ENCODE results near the gene MB. TPM values are rescaled to one million over a fixed set of nuclear protein-coding genes. Genes with fewer than 3 reads are reported as not detected.

Gene MB
- total RNA-seq, 1 donor from 2014 or later: 7.7 TPM

DNA sequence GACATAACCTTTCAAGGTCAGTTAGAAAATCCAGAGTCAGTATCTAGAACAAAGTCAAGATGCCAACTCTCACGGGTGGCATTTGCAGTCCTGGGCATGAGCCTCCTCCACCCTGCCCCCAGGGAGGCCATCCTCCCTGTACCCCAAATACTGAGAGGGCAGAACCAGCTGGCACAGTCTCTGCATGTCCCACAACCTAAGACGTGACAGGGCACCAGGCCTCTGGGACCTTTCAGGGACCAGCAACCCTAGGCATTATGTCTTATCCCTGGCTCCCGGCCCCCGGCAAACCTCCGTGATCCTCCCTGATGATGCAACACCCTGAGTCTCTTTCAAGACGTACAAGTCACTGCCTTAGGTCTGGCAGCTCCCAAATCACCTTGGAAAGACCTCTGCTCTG, 2.0 kb downstream of the MB start:
- peak; percentile 17 for ATAC-seq

GRCh38 chr22:35614404-35614803, 2.7 kb downstream of the MB start:
- ATAC-seq: no peak

DNA sequence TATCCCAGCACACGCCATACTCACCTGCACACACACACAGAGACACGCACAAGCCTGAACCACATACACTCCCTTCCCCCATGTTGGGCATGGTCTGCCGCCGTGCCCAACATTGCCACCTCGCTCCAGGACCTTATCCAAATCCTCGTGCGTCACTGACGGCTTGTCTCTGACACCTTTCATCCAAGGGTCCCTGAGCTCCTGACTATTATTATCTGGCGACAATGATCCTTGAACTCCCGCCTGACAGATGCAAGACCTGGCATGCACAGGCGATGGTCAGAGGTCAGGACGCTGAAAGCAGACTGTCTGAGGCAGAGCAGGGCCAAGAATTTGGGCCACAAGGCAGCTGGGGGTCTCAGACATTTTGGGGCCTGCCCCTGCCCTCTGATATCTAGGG, 4.2 kb downstream of the MB start:
- ATAC-seq: no peak

GRCh38 chr22:35611891-35612576, 5.1 kb downstream of the MB start:
- ATAC-seq: no peak

DNA sequence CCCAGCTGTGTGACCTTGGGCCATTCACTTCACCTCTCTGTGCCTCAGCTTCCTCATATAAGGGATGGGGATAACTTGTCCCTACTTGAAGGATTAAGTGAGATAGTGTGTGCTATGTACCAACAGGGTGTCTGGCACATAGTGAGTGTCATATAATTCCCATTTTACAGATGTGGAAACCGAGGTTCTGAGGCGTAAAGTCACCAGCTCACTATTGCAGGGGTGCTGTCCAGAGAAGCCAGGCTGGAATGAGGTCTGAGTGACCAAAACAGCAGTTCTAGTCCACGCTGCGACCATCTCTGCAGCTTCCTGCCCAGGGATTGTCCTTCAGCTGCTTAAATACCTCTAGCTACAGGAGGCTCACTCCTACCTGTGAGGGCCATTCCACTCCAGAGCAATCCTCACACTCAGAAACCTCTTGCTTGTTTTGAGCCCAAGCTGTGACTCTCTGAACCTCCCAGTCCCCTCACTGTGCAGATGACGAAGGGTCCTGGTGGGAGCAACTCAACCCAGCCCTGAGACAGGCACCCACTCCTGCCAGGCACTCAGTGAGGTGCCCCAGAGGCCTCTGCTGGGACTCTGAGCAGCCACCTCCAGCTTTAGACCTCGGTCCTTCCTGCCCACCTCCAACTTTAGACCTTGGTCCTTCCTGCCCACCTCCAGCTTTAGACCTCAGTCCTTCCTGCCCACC, 5.8 kb downstream of the MB start:
- ATAC-seq: no peak

DNA sequence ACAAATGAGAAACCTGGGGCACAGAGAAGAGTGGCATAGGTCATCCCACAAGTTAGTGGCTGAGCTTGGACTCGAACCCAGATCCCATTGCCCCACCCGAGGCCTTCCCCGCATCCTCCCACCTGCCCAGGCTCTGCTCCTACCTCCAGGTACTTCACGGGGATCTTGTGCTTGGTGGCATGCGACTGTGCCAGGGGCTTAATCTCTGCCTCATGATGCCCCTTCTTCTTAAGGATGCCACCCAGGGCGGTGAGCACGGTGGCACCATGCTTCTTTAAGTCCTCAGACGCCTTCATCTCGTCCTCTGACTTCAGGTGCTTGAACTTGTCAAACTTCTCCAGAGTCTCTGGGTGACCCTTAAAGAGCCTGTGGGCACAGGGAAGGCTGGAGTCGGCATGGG, 6.4 kb downstream of the MB start:
- no peak for ATAC-seq

DNA sequence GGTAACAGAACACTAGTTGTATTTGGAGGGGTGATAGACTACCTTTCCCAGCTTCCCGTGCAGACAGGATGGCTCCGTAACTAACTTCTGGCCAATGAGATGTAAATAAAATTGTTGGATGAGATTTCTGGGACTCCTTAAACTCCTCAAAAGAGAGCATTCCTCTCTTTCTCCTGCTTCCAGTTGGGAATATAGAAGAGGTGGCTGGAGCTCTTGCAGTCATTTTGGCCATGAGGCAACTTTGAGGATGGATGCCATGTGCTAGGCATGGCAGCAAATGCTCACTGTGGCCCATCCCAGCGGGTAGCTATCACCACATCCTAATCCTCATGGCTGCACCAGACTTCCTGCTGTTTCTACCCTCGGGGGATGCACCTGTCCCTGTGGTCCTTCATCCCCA, 7.4 kb downstream of the MB start:
- no peak for ATAC-seq

GRCh38 chr22:35609261-35609660, 7.9 kb downstream of the MB start:
- ATAC-seq: no peak

- ATAC-seq: no peak
Measured at GRCh38 chr22:35608088-35608487, 9.0 kb downstream of the MB start.

GRCh38 chr22:35606916-35607315, 10.2 kb downstream of the MB start:
- ATAC-seq: no peak

DNA sequence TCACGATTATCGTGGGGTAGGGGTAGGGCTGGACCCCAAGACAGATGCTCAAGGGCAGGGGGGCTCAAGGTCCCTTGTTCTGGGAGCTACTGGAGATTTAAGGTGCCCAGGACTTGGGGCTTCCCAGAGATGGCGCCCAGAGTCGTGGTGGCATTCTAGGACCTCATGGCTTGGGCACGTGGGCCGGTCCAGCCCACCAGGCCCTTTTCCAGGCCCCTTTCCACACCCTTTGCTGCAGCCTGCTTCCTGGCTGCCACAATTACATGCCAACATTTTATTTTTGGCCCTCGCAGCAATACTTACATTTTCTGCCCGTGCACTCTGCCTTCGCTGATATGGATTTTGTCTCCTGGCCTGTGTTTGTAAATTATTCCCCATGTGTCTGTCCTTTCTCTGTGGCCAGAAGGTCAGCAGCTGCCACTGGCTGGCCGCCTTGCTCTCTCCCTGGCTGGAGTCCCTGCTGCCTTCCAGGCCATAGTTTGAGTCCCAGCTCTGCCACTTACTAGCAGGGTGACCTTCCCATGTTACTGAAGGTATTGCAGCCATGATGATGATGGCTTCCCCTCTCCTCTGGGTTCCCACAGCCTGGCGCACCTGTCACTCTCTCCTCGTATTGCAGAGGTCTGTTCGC, 11.2 kb downstream of the MB start:
- ATAC-seq: no peak

DNA sequence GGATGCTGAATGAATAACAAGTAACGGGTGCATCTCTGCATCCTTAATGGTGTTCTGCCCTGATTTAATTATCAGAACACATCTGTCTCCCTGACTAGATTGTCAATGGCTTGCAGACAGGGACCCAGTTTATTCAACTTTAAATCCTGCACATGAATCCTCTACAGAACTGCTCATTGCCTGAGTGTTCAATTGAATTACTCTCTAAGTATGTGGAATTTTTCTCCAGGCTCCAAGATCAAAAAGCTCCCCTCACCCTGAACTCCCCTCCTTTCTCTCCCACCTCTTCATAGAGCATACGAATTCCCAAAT, 11.8 kb downstream of the MB start:
- ATAC-seq: no peak

DNA sequence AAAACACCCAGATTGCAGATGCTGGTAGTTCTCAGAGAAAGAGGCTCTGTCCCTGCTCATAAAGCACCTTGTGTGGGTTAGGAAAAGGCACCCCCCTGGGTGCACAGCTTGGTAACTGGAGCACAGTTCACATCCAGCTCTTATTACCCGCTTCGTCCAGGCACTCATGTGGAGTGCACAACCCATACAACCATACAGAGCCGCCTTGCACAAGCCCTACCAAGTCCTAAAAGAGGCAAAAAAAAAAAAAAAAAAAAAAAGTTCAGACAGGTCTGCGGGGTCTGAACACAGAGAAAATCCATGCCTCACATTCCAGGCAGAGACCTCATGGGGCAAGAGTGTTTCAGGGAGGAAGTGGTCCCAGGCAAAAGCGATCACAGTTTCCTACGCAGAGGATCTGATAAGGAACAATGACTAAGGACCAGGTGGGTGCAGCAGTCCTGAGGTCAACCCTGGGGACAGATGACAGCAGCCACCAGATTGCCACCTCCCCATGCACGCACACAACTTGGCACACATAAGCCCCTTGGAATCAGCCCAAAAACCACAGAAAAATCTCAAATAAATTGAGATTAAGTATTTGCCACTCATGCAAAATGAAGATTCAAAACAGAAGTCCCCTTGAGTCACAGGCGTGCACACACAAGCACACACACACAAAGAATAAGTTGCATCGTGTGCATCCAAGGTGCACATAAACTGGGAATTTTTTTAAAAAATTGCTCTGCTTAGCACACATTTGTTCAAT, 12.3 kb downstream of the MB start:
- no peak for ATAC-seq

DNA sequence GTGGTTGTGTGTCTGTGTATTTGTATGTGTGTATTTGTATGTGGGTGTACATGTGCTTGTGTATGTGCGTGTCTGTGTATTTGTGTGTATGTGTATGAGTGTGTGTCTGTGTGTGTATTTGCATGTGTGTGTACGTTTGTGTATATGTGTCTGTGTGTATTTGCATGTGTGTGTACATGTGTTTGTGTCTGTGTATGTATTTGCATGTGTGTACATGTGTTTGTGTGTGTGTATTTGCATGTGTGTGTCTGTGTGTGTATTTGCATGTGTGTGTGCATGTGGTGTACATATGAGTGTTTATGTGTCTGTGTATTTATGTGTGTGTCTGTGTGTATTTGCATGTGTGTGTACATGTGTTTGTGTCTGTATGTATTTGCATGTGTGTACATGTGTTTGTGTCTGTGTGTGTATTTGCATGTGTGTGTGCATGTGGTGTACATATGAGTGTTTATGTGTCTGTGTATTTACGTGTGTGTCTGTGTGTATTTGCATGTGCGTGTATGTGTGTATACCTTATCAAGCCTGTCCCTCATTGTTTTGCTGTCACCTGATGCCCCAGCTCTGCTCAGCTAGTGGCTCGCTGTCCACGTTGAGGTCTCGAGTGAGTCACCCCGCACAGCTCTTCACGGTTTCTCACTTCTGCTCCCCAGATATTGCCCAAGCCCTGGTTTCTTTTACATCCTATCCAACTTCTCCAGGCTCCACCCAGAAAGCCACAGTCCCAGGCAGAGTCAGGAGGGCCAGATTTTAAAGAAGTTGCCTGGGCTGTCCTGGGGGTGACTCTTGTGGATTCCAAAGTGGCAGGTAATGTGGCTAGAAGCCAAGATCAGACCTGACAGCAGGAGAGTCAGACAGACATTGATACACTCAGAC, 15.2 kb downstream of the MB start:
- peak; percentile 68 for ATAC-seq

DNA sequence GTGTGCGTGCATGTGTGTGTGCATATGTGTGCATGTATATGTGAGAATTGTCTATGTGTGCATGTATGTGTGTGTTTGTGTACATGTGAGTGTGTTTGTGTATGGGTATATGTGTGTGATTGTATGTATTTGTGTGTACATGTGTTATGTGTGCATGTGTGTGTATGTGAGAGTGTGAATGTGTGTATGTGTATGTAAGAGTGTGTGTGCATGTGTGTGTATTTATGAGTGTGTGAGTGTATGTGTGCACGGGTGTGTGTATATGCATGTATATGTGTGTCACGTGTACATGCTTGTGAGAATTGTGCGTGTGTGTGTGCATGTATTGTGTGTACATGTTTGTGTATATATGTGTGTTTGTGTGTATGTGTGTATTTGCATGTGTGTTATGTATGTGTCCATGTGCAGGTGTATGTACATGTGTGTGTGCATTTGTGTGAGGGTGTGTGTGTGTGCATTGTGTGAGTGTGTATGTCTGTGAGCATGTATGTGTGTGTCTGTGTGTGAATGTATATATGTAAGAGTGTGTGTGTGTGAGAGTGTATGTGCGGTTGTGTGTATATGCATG, 16.0 kb downstream of the MB start:
- no peak for ATAC-seq

DNA sequence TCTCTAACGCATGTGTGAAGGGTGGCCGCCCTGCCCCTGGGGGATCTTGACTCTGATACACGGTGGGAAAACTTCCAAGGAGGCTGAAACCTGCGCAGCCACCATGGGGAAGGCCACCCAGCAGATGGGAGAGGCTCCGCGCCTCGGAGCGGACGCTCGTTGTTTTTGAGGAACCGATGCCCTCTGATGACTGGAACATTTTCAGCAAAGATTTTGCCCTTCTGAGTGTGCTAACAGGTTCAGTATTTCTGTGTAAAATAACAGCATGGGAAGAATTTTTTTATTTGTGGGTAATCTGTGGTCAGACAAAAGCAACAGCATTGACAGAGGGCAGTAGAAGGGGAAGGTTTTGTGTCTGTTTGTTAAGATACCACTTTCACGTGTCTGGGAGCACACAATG, 16.7 kb downstream of the MB start:
- ATAC-seq: no peak

GRCh38 chr22:35599364-35599763, 17.8 kb downstream of the MB start:
- ATAC-seq: no peak

DNA sequence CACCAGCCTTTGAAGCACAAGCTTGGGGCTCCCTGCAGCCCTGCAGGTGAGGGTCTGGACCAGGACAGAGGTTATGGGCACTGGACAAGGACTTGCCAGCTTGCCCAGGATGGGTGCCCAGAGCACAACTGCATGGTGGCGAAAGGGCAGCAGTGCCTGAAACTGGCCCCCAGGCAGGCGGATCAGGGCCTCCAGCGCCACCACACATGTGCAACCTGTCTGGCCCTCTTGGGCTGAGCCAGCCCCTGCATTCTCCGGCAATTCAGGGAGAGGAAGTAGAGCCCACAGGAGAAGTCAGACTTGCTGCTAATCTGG, 18.8 kb downstream of the MB start:
- no peak for ATAC-seq

GRCh38 chr22:35597692-35598395, 19.3 kb downstream of the MB start:
- no peak for ATAC-seq

DNA sequence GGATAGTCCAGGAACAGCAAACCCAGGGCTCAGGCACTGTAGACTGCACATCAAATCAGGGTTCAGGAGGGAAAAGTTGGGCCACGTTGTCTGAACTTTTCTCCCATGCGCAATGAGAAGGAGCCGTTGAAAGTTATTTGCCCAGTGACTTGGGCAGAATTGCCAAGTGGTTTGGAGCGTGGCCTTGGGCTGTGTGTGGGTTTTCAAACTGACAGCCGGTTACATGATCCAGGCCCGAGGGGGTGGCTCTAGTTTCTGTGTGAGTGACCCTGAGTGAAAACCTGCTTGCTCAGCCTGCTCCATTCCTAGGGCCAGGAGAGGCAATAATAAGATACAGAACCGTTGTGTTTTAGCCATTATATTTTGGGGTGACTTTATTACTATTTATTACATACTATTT, 20.3 kb downstream of the MB start:
- ATAC-seq: no peak

- no peak for ATAC-seq
Measured at GRCh38 chr22:35594686-35595085, 22.4 kb downstream of the MB start.

Data from esophagus mucosa (tissue), 1 donor.